ENCODE measurements around the gene JAK3.

The JAK3 gene

DNA sequence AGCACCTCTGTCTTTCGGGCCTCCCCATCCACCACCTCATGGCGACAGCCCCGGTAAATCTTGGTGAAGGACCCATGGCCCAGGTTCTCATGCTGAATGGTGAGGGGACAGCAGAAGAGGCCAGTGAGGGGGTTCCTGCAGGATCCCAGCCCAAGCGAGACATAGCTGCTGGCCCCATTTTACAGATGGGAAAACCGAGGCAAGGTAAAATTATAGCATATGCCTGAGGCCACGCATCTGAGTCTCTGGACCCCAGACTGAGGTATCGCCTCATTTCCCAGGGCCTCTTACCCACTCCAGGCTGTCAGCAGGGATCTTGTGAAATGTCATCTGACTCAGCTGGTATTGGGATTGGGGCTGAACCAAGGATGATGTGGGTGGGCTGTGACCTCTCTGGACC is 9.8 kb downstream of the JAK3 start:
- no peak for DNase-seq

DNA sequence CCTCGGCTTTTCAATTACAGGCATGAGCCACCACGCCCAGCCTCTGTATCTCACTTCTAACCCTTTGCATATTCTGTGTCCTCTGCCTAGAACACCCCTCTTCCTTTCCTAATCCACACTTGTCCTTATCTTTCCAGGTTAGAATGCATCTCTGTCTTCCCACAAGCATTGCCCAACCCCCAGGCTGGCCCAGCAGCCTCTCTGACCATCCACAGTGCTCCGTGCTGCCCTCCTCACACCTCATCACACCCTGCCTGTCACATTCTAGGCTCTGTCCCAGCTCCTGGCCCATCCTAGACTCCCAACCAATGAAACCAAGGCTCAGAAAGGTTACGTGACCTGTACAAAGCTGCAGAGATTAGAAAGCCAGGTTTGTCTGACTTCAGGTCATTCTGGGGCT is 11.3 kb downstream of the JAK3 start:
- DNase-seq = no peak

DNA sequence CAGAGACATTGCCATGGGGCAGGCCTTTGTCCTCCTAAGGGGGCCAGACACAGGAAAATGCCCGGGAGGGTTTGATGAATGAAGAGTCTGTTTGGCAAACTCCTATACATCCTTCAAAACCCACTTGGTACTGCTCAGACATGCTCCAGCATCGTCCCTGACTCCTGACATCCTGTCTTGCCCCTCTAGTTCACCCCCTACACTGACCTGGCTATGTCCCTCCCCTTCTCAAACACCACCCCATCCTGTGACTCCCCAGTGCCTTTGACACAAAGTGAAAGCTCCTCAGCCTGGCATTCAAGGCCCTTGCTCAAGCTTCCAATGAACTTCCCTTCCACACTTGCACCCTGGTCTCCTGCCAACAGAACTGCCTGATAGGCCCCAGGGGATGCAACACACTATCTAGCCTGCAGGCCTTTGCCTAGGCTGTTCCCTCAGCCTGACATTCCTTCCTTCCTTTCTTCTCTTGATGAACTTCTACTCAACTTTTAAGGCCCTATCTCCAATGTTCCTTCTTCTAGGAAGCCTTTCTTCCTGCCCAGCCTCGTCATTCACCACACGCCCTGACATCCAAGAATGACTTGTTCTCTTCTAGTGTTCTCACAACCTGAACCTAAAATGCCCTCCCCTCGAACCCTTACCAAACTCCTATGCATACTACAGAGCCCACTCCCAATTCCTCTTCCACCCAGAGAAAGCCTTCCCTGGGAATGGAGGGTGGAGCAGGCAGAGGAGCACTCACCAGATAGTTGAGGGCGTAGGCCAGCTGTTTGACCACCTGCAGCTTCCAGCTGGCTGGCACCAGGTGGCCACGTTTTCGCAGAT is 12.4 kb downstream of the JAK3 start:
- DNase-seq = peak; percentile 22

DNA sequence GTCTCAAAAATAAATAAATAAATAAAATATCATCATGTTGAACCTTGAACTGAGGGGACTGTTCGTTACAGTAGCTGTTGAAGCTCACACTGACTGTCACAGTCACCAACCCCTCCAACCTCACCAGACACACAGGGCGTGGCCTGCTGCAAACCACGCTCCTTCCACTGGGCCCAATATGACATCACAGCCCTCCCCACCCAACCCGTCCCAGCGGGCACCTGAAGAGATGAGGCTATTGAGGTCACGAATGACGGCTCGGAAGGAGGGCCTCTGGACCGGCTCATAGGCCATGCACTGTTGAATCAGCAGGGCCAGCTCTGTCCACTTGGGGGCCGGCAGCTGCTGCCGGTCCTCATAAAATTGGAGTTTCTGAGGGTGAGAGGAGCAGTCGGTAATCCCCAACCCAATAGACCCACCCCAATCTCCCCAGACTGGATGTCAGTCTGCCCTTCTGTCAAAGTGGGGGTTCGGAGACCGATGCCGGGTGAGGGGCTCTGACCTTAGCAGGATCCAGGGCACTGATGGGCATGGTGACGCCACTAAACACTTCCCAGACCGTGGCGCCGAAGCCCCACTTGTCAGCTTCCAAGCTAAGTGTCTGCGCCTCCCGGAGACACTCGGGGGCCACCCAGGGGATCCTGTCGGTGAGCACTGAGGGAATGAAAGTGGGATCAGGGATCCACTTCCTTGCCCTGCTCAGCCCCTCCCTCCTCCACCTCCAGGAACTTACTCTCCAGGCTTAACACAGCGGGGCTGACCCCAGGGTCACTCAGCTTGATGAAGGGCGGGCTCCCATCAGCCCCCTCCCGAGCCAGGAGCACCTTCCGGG is 13.2 kb downstream of the JAK3 start:
- DNase-seq = no peak

DNA sequence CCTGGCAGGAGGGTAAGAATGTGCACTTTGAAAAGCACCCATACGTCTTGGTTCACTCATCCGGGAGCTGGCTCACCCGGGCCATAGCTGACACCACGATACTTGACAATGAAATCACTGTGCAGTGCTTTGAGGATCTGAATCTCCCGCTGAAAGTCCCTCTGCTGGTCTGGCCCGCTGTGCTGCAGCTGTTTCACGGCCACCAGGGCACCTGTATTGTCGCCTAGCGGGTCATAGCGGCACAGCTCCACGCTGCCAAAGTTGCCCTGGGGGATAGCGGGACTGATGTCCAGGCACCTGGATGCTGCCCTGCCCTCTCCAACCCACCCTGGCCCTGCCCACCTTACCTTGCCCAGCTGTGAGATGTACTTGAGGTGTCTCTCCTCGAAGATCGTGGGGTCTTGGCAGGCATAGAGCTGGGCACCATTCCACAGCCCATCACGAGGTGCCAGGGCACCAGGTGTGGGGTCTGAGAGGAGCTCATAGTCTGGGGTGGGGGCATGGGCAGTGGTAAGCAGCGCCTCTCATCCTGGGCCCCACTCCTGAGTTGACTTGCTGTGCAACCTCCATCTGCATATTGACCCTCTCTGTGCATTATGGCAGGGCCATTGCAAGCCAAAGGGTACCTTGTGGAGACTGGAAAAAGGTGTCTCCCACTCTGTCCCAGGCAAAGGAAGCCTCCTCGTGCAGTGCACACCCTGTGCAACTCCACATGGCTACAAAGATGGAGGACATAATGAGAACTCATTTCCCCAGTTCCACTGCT is 15.2 kb downstream of the JAK3 start:
- DNase-seq = no peak

DNA sequence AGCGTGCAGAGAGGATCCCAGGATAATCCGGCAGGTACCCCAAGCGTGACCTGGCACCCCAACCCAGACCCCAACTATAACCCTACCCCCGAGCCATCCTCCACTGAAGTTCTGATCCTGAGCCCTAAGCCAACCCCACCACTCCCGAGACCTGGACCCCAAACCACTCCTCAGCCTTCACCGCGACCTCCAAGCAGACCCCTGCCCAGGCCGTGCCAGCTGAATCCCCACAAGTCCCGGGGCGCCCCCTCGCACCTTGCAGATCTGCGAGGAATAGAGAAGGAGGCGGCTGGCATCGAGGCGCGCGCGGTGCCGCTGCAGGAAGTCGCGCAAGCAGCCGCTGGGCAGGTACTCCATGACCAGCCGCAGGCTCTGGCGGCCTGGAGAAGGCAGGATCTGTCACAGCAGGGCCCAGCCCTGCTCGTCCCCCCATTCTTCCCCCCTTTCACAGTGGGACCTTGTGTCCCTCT is 16.3 kb downstream of the JAK3 start:
- DNase-seq = no peak

DNA sequence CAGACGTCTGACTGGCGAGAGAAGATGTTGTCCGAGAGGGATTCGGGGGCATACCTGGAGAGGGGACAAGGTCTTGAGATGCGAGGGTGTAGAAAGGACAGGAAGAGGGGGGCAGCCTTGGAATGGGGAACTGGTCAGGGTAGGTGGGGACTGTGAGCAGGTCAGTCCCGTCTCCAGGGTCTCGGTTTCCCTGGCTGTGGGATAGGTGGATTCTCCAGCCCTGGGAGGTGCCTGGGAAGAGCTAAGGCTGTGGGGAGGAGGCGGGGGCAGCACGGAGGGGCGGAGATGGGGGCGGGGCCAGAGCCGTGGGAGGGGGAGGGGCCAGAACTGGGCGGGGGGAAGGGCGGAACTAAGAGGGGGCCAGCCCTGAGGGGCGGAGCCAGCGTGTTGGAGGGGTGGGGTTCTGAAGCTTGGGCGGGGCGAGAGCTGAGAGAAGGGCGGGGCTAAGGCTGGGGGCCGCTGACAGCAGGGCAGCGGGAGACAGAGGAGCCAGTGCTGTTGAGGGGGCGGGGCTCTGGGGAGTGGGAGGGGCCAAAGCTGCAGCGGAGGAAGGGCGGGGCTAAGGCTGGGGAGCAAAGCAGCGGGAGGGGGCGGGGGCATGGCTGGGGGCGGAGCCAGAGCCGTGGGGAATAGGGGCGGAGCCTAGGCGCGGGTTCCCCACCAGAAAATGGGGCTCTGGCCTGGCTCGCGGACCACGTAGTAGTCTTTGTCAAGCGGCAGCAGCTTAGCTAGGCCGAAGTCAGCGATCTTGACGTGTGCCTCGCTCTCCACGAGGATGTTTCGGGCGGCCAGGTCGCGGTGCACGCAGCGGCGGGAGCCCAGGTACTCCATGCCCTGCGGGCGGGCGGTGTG is 17.0 kb downstream of the JAK3 start:
- peak; percentile 82 for DNase-seq

DNA sequence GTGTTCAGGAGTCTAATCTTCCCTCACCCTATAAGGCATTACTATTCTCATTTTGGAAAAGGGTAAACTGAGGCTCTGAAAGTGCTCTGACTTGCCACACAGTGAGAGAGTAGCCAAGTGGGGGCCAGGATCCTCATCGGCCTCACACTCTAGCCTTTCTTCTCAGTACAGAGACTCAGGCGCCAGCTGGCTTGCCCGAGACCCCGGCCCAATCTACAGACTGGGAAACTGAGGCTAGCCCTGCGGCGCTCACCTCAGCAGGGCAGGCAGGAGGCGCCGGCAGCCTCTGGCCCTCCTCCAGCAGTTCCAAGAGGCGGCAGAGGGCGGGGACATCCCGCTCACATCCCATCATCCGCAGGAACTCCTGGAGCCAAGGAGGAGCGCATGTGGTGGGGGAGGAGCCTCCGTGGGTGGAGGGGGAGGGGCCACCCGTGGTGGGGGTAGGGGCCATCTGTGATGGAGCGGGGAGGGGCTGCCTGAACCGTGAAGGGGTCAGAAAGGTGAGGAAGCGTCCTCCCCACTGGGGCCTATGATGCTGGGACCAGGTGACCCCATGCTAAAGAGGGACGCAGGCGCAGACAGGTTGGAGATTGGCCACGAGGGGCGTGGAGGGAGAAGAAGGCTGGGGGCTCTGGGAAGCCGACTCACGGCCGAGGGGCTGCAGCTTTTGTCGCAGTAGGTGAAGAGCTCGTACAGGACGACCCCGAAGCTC is 17.8 kb downstream of the JAK3 start:
- peak; percentile 48 for DNase-seq

DNA sequence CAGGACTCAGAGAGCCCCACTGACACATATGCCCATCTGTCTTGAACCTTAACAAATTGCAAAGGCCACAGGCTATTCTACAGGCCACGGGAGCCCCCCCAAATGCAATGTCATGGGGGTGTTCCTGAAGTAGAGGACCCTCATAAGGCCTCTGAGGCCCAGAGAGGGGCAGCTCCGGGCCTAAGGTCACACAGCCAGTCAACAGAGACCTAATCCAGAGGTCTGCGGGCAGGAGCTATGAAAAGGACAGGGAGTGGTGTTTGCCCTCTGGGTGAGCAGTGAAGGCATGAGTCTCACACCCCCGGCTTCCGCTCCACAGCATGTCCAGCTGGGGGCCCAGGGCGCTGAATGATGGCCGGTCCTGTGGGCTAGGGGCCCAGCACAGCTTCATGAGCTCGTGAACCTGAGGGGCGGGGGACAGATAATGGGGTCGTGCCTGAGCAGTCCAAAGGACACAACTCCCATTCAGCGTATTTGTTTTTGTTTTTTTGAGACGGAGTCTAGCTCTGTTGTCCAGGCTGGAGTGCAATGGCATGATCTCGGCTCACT is 21.2 kb downstream of the JAK3 start:
- no peak for DNase-seq

DNA sequence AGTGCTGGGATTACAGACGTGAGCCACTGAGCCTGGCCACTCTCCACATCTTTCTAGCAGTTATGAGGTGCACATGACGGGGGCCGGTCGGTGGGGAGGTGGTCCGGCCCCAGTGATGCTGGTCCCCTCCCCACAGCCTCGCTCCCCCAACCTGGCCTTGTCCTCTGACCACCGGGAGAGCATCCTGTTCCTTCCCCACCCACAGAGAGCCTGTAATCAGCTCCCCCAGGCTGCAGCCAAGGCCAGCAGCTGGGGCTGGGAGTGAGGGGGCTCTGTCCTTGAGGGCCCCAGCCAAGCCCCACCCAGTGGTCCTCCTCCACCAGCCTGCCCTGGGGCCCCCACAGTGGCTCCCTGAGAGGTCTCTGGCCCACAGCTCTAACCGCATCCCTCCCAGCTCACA is 23.4 kb downstream of the JAK3 start:
- DNase-seq = no peak

DNA sequence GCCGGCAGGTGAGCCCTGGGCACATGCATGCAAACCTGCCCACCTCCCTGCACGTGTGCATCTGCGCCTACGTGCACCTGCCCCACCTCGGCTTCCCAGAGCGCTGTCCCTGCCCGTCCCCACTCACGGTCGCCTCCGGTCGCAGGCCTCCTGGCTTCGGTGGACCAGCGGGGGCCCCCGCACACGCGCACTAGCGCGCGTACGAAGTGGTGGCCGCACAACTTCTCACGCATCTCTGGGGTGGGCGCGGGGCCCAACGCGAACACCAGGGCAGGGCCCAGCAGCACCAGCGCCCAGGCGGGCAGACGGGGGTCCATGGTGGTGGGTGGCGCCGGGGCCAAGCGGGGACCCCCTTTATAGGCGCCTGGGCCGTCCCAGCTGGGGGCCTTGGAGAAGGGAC is 26.6 kb downstream of the JAK3 start, which contains the start of gene INSL3:
Gene INSL3 (minus strand): TSS at position 330 of the 400 bp plus-strand sequence. CDS start 13 bp downstream, at position 317.
- DNase-seq = no peak

DNA sequence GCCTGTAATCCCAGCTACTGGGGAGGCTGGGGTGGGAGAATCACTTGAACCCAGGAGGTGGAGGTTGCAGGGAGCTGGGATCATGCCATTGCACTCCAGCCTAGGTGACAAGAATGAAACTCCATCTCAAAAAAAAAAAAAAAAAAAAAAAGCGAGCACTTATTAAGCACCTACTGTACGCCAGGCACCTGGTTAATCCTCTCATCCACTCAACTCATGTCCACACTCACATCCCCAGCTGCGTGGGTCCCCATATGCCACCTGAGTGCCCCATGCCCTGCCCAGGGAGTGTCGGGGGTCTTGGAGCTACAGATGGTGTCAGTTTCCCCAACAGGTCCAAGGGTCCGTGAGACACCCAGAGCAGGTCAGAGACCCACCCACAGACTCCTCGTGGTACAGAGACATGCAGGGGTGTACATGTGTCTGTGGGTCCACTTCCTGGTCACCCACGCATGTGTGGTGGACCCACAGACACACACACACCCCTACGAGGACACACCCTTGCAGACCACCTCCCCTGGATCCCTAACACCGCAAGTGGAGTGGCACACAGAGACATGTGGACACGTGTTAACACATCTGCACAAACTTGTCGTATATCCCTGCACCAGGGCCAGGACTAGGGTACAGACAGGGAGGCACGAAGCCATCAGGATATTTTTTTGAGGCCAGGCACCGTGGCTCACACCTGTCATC is 30.0 kb downstream of the JAK3 start:
- no peak for DNase-seq

DNA sequence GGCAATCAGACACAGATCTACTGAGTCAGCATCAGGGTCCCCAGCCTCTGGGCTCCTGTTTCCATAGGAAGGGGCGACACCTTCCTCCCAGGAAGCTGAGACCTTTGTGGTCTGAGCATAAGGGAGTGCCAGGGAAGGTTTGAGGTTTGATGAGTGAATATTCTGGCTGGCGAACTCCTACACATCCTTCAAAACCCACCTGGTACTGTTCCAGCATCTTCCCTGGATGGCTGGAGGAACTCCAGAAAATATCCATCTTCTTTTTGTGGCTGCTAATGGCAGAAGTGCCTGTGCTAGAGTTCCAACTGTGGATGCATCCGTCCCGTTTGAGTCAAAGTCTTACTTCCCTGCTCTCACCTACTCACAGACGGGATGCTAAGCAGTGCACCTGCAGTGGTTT is 35.7 kb downstream of the JAK3 start:
- no peak for DNase-seq

DNA sequence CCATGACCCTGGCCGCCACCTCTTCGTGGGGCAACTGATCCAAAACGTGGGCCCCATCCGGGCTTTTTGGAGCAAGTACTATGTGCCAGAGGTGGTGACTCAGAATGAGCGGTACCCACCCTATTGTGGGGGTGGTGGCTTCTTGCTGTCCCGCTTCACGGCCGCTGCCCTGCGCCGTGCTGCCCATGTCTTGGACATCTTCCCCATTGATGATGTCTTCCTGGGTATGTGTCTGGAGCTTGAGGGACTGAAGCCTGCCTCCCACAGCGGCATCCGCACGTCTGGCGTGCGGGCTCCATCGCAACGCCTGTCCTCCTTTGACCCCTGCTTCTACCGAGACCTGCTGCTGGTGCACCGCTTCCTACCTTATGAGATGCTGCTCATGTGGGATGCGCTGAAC is 36.1 kb downstream of the JAK3 start:
- DNase-seq = no peak

DNA sequence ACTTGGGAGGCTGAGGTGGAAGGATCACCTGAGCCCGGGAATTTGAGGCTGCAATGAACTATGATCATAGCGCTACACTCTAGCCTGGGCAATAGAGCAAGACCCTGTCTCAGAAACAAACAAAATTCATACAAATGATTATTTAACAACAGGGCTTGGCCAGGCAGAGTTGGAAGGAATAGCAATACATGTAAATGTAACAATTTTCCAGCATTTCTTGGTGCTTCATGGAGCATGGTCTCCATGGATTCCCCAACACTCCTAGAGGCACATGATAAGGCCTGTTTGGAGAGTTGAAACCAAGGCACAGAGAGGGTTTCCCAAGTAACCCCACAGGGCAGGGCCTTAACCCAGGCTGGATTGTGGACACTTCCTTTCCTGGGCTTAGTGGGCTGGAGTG is 36.7 kb downstream of the JAK3 start:
- DNase-seq = no peak

DNA sequence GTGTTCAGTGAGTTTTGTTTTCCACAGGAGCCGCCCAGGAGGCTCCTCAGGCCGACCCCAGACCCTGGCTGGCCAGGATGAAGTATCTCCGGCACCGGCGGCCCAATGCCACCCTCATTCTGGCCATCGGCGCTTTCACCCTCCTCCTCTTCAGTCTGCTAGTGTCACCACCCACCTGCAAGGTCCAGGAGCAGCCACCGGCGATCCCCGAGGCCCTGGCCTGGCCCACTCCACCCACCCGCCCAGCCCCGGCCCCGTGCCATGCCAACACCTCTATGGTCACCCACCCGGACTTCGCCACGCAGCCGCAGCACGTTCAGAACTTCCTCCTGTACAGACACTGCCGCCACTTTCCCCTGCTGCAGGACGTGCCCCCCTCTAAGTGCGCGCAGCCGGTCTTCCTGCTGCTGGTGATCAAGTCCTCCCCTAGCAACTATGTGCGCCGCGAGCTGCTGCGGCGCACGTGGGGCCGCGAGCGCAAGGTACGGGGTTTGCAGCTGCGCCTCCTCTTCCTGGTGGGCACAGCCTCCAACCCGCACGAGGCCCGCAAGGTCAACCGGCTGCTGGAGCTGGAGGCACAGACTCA is 40.0 kb downstream of the JAK3 start:
- DNase-seq = no peak

DNA sequence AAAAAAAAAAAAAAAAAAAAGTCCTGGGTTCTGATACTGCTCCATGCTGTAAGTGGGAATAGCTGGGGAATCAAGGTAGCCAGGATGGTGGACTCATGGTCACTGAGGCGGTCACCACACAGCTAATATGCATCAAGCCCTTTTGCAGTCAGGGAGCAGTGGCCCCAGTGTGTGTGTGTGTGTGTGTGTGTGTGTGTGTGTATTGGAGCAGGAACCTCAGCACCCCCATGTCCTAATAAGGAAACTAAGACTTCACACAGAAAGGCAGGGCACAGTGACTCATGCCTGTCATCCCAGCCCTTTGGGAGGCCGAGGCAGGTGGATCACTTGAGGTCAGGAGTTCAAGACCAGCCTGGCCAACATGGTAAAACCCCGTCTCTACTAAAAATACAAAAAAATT is 40.8 kb downstream of the JAK3 start:
- DNase-seq = no peak

DNA sequence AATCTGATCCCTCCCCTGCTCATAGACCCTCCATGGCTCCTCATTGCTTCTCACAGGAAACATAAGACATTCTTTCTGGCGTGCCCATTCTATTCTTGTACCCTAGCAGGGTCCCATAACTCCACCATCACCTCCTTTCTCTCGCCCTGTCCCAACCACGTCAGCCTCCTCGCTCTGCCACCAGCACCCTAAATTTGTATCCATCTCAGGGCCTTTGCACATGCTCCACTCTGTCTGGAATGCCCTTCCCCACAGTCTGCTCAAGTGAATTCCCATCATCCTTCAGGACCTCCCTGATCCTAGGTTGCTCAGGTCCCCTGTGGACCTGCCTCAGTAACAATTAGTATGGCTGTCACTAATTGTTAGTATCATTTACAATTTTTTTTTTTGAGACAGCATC is 42.4 kb downstream of the JAK3 start:
- DNase-seq = no peak

DNA sequence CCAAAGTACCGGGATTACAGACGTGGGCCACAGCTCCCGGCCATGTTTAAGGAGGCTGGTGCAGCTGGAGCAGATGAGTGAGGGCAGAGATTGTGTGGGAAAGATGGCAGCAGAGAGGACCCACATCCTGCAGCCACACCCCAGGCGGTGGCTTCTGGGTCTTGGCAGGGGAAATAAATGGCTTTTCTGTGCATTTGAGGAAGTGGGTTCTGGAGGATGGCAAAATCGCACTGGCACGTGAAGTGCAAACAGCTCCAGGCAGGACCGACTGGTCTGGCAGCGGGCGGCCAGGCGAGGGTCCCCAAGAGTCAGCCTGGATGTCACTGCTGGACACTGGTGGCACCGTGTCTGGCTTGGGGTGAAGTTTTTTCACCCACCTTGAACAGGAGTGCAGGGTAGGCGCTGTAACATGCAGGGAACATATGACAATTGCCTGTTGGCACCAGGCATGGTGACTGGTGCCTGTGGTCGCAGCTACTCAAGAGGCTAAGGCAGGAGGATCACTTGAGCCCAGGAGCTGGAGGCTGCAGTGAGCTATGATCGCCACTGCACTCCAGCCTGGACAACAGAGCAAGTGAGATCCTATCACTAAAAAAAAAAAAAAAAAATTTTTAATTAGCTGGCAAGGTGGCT is 44.4 kb downstream of the JAK3 start:
- no peak for DNase-seq

All from fibroblast of skin of scalp (primary cell).